ENCODE data around the gene CHTF18. TPM values are rescaled to one million over a fixed set of nuclear protein-coding genes. Genes with fewer than 3 reads are reported as not detected.
A peak's percentile ranks its signal among the peaks of the same experiment; 100 is the strongest.

The CHTF18 gene
- total RNA-seq, 6 experiments from 2014 or later: 2.9 to 7.8 (median 4.6) TPM

- intact Hi-C loops (cut with DNase I): no loop called here
- DNase-seq: peak in 1 of 3 donors; percentile 48
- no peaks in the 10 kb centered on the region for H3K4me1 ChIP-seq
Measured at GRCh38 chr16:843771-844170, 55.4 kb downstream of the CHTF18 start.

GRCh38 chr16:844638-845350 is 56.4 kb downstream of the CHTF18 start:
- DNase-seq (peak in 1 of 3 donors; percentile 42), ATAC-seq (no peak)
- 87% methylated on average over 21 of the region's 48 CpGs for WGBS (ENCODE audit: insufficient coverage, low coverage, low lambda C conversion rate, missing lambda C conversion rate)
- Histone ChIP-seq H3K9me3 (no peaks in the 10 kb centered on the region), H3K36me3 (no peaks in the 10 kb centered on the region), H3K4me3 (no peak overlapping the region), H3K27me3 (no peaks in the 10 kb centered on the region), H3K27ac (no peak overlapping the region), H3K4me1 (no peaks in the 10 kb centered on the region)
- intact Hi-C loops (cut with DNase I): no loop called here
- no peak for TF ChIP-seq CTCF (IDR thresholded peaks at IDR 0.05)
- no peak for TF ChIP-seq POLR2A (IDR thresholded peaks at IDR 0.05)

More at GRCh38 chr16:843771-844170, 55.4 kb downstream of the CHTF18 start:
- TF ChIP-seq POLR2A (IDR thresholded peaks at IDR 0.05): no peak
- no peak for TF ChIP-seq CTCF (IDR thresholded peaks at IDR 0.05)
- Histone ChIP-seq H3K36me3 (no peaks in the 10 kb centered on the region), H3K27ac (no peak overlapping the region), H3K9me3 (no peaks in the 10 kb centered on the region), H3K4me3 (no peak overlapping the region), H3K27me3 (no peaks in the 10 kb centered on the region)
- 85% methylated on average over 13 of the region's 20 CpGs for WGBS (ENCODE audit: insufficient coverage, low coverage, low lambda C conversion rate, missing lambda C conversion rate)
- no peak for ATAC-seq

GRCh38 chr16:845351-845745 is 56.9 kb downstream of the CHTF18 start:
- no peaks in the 10 kb centered on the region for H3K9me3 ChIP-seq
- TF ChIP-seq CTCF (IDR thresholded peaks at IDR 0.05) (no peak), POLR2A (IDR thresholded peaks at IDR 0.05) (no peak)
- H3K36me3 ChIP-seq: no peaks in the 10 kb centered on the region
- ATAC-seq: no peak
- H3K27me3 ChIP-seq: no peaks in the 10 kb centered on the region
- H3K4me1 ChIP-seq: no peaks in the 10 kb centered on the region
- no peak for DNase-seq
- WGBS (ENCODE audit: insufficient coverage, low coverage, low lambda C conversion rate, missing lambda C conversion rate): 56% methylated on average over 6 of the region's 26 CpGs
- intact Hi-C loops (cut with DNase I): no loop called here
- no peak overlapping the region for H3K4me3 ChIP-seq
- no peak overlapping the region for H3K27ac ChIP-seq

- DNase-seq: no peak
- 85% methylated on average over 8 of the region's 10 CpGs for WGBS (ENCODE audit: insufficient coverage, low coverage, low lambda C conversion rate, missing lambda C conversion rate)
Measured at GRCh38 chr16:847151-847550, 58.7 kb downstream of the CHTF18 start.

More at GRCh38 chr16:847151-847550, 58.7 kb downstream of the CHTF18 start:
- Histone ChIP-seq H3K4me1 (no peaks in the 10 kb centered on the region), H3K27me3 (no peaks in the 10 kb centered on the region), H3K36me3 (no peaks in the 10 kb centered on the region), H3K4me3 (no peak overlapping the region), H3K9me3 (no peaks in the 10 kb centered on the region), H3K27ac (no peak overlapping the region)
- TF ChIP-seq POLR2A (IDR thresholded peaks at IDR 0.05) (no peak), CTCF (IDR thresholded peaks at IDR 0.05) (no peak)
- no peak for ATAC-seq
- intact Hi-C loops (cut with DNase I): no loop called here

MicroRNA genes within 50 kb of the gene (microRNA counts, 767-probe panel; counts per million panel counts)
- microRNA hsa-miR-662: 237 counts per million

Small RNAs within 50 kb of the gene (microRNA-seq; reads per million reads assigned to microRNA genes)
- gene MIR662: 0 reads per million in 2 donors

Small RNAs within 50 kb of the gene (small RNA-seq; reads per million reads assigned to genes)
- gene MIR662: 0 reads per million in 2 experiments

Other genes with a start within 250 kb of the CHTF18 start
- gene PRR35, start 228.2 kb upstream of the CHTF18 start, total RNA-seq: not detected
- gene NHLRC4, start 221.6 kb upstream of the CHTF18 start, total RNA-seq: under 1 TPM in 5 of 6 experiments, not detected in 1; 0.12 to 0.33 (median 0.28) TPM
- 10 to 100 TPM; 19.5 to 32.0 (median 27.8) TPM for gene PIGQ, start 218.7 kb upstream of the CHTF18 start, total RNA-seq
- gene RAB40C, start 198.6 kb upstream of the CHTF18 start, total RNA-seq: 10 to 100 TPM in 5 of 6 experiments, 1 to 10 TPM in 1; 10.0 to 14.1 (median 12.0) TPM
- gene WFIKKN1, start 157.6 kb upstream of the CHTF18 start, total RNA-seq: under 1 TPM; 0.43 to 0.70 (median 0.56) TPM
- gene METTL26, start 152.3 kb upstream of the CHTF18 start, total RNA-seq: 100 to 1,000 TPM in 1 of 6 experiments, 10 to 100 TPM in 5; 22.7 to 126 (median 32.6) TPM
- 100 to 1,000 TPM in 2 of 6 experiments, 10 to 100 TPM in 4; 48.8 to 130 (median 76.7) TPM for gene MCRIP2, start 146.8 kb upstream of the CHTF18 start, total RNA-seq
- 10 to 100 TPM in 4 of 6 experiments, 1 to 10 TPM in 2; 7.2 to 18.1 (median 11.8) TPM for gene WDR90, start 139.3 kb upstream of the CHTF18 start, total RNA-seq
- 10 to 100 TPM; 28.5 to 44.8 (median 40.3) TPM for gene RHOT2, start 120.5 kb upstream of the CHTF18 start, total RNA-seq
- 1 to 10 TPM in 1 of 6 experiments, under 1 TPM in 5; 0.37 to 1.1 (median 0.60) TPM for gene RHBDL1, start 112.9 kb upstream of the CHTF18 start, total RNA-seq
- gene STUB1, start 108.2 kb upstream of the CHTF18 start, total RNA-seq: 10 to 100 TPM; 37.3 to 69.6 (median 54.3) TPM
- gene JMJD8, start 104.3 kb upstream of the CHTF18 start, total RNA-seq: 10 to 100 TPM; 26.9 to 68.1 (median 36.9) TPM
- 10 to 100 TPM in 1 of 6 experiments, 1 to 10 TPM in 5; 5.5 to 11.7 (median 9.7) TPM for gene WDR24, start 98.2 kb upstream of the CHTF18 start, total RNA-seq
- gene FBXL16, start 82.8 kb upstream of the CHTF18 start, total RNA-seq: 1 to 10 TPM in 2 of 6 experiments, under 1 TPM in 1, not detected in 3; 0.05 to 2.3 (median 1.7) TPM
- 10 to 100 TPM; 14.0 to 43.7 (median 26.2) TPM for gene METRN, start 73.5 kb upstream of the CHTF18 start, total RNA-seq
- 10 to 100 TPM; 19.7 to 56.0 (median 28.2) TPM for gene ANTKMT, start 67.5 kb upstream of the CHTF18 start, total RNA-seq
- gene CCDC78, start 62.2 kb upstream of the CHTF18 start, total RNA-seq: under 1 TPM in 1 of 6 experiments, not detected in 5; 0.31 TPM
- gene HAGHL, start 61.5 kb upstream of the CHTF18 start, total RNA-seq: 1 to 10 TPM in 4 of 6 experiments, under 1 TPM in 2; 0.83 to 2.5 (median 1.3) TPM
- gene CIAO3, start 47.6 kb upstream of the CHTF18 start, total RNA-seq: 10 to 100 TPM; 11.9 to 26.1 (median 17.3) TPM
- gene MSLN, start 27.9 kb upstream of the CHTF18 start, total RNA-seq: under 1 TPM in 1 of 6 experiments, not detected in 5; 0.25 TPM
- 10 to 100 TPM in 2 of 6 experiments, 1 to 10 TPM in 4; 5.1 to 16.2 (median 6.6) TPM for gene RPUSD1, start 239 bp upstream of the CHTF18 start, total RNA-seq
- not detected for gene GNG13, start 12.1 kb downstream of the CHTF18 start, total RNA-seq
- 10 to 100 TPM; 10.9 to 20.0 (median 13.8) TPM for gene LMF1, start 182.4 kb downstream of the CHTF18 start, total RNA-seq
- gene SOX8, start 193.2 kb downstream of the CHTF18 start, total RNA-seq: under 1 TPM in 3 of 6 experiments, not detected in 3; 0.07 to 0.13 (median 0.09) TPM

All from right lobe of liver (tissue), 6 donors.